A673 (cell line): ENCODE measurements around the gene NHS. TPM values are rescaled to one million over a fixed set of nuclear protein-coding genes. Genes with fewer than 3 reads are reported as not detected.

Experiments
- BruUV-seq: library from RNA; stranded (reverse); fragments of 400-500 nt; replicated peaks from 2 replicates; lab custom pipeline; 2021; lab: Mats Ljungman, UMichigan
- CTCF ChIA-PET: fragments of 300-600 bp; sonication (Branson Sonifier 250); formaldehyde crosslinking; loops from one replicate; lab custom pipeline; 2022; ENCODE audit warnings: antibody characterized with exemption; lab: Charles Lee
- POLR2A ChIA-PET: fragments of 300-600 bp; sonication (Branson Sonifier 250); formaldehyde crosslinking; loops from one replicate; lab custom pipeline; 2022; ENCODE audit warnings: antibody characterized with exemption; ENCODE audit not compliant: low non-redundant PET; lab: Charles Lee
- DNase-seq: peaks from one replicate; pipeline ENCODE4 v3.0.0-alpha.2; 2015; ENCODE audit warnings: low spot score
- H3K27ac ChIP-seq: fragments of 200-600 bp; sonication (generic); 2 replicates; pipeline ENCODE4 v1.5.1; 2016; ENCODE audit warnings: mixed run types, low read depth, mild to moderate bottlenecking, mixed read lengths, antibody characterized with exemption, low read length; ENCODE audit not compliant: poor library complexity, severe bottlenecking
- H3K27me3 ChIP-seq: fragments of 200-600 bp; sonication (generic); replicated peaks from 2 replicates; pipeline ENCODE4 v1.6.1; 2017; ENCODE audit warnings: mixed run types, low read depth, mild to moderate bottlenecking, mixed read lengths, antibody characterized with exemption, low read length; ENCODE audit not compliant: insufficient read depth, poor library complexity
- H3K36me3 ChIP-seq: fragments of 200-600 bp; sonication (generic); 2 replicates; pipeline ENCODE4 v1.6.1; 2016; ENCODE audit warnings: mixed run types, mild to moderate bottlenecking, mixed read lengths, antibody characterized with exemption, low read length; ENCODE audit not compliant: insufficient read depth, poor library complexity, severe bottlenecking
- H3K4me1 ChIP-seq: fragments of 200-600 bp; sonication (generic); 2 replicates; pipeline ENCODE4 v1.6.1; 2017; ENCODE audit warnings: mixed run types, mild to moderate bottlenecking, mixed read lengths, antibody characterized with exemption, low read length; ENCODE audit not compliant: insufficient read depth, poor library complexity, severe bottlenecking
- H3K4me3 ChIP-seq: fragments of 200-600 bp; sonication (generic); 2 replicates; pipeline ENCODE4 v1.5.1; 2016; ENCODE audit warnings: low read depth, mixed run types, mild to moderate bottlenecking, mixed read lengths, low read length; ENCODE audit not compliant: poor library complexity, severe bottlenecking
- H3K9me3 ChIP-seq: fragments of 200-600 bp; sonication (generic); 2 replicates; pipeline ENCODE4 v1.6.1; 2016; ENCODE audit warnings: mixed run types, low read depth, mild to moderate bottlenecking, mixed read lengths, antibody characterized with exemption, low read length; ENCODE audit not compliant: poor library complexity, severe bottlenecking
- EZH2 ChIP-seq: fragments of 200-600 bp; sonication (generic); IDR thresholded peaks from 2 replicates; pipeline ENCODE4 v1.6.1; 2017; ENCODE audit warnings: borderline replicate concordance, low read depth, mild to moderate bottlenecking, mixed read lengths, antibody characterized with exemption, low read length; ENCODE audit not compliant: poor library complexity, severe bottlenecking
- intact Hi-C: fragments of 100-400 bp; cut with micrococcal nuclease; formaldehyde crosslinking; loops from one replicate; pipeline ENCODE4 v1.10.0; 2022; ENCODE audit not compliant: unreplicated experiment
- total RNA-seq: library from RNA; stranded (reverse); gene quantifications from 2 replicates; pipeline ENCODE4 v1.2.3, GENCODE V29; 2021
- TF ChIP-seq, protein P1 (sequence below): fragments of 300-800, 200-600 bp; sonication (generic); conservative IDR thresholded peaks from 2 replicates; pipeline ENCODE4 v1.5.1; 2017; ENCODE audit warnings: low read depth, mild to moderate bottlenecking, antibody characterized with exemption, low read length, moderate library complexity, mixed read lengths

The NHS gene
- total RNA-seq, 1 experiment from 2014 or later, result 0.37 TPM

DNA sequence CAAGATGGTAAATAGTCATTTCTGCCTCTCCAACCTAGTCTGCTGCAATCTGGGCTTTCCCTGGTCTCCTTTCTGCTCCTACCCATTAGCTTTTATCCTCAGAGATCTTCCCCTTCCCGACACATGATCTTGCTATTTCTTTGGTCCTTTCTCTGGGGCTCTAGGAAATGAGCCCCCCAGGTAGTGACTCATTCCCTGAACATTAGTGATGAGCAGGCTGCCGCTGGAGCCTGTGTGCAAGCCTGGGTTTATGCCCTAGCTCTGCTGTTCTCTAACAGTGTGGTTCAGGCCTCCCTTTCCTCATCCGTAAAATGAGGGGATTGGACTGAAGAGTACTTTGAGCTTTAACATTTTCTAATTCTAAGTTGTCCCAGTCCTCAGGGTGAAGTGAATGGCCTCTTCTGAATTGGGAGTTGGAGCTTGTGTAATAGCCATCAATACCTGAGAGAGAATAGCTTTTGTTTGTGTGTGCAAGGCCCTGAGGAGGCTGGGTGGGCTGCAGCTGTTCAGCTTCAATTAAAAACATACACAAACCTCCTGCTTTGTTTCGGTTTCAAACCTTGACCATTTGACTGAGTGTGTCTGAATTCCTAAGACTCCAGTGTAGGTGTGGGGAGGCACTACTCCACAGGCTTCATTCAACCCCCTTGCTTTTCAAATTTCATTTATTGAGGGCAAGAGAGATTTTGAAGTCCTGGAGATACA lies 246.7 kb downstream of the NHS start:
- H3K4me1 ChIP-seq, result no peaks in the 10 kb centered on the region
- BruUV-seq, result no TSS peak
- CTCF ChIA-PET, result no interaction called here
- no peaks in the 10 kb centered on the region for H3K9me3 ChIP-seq
- H3K27ac ChIP-seq, result no peak overlapping the region
- POLR2A ChIA-PET, result no interaction called here
- no peak for TF ChIP-seq EZH2
- TF ChIP-seq, protein P1, sequence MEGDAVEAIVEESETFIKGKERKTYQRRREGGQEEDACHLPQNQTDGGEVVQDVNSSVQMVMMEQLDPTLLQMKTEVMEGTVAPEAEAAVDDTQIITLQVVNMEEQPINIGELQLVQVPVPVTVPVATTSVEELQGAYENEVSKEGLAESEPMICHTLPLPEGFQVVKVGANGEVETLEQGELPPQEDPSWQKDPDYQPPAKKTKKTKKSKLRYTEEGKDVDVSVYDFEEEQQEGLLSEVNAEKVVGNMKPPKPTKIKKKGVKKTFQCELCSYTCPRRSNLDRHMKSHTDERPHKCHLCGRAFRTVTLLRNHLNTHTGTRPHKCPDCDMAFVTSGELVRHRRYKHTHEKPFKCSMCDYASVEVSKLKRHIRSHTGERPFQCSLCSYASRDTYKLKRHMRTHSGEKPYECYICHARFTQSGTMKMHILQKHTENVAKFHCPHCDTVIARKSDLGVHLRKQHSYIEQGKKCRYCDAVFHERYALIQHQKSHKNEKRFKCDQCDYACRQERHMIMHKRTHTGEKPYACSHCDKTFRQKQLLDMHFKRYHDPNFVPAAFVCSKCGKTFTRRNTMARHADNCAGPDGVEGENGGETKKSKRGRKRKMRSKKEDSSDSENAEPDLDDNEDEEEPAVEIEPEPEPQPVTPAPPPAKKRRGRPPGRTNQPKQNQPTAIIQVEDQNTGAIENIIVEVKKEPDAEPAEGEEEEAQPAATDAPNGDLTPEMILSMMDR, result no peak
- H3K27me3 ChIP-seq, result no peaks in the 10 kb centered on the region
- intact Hi-C loops, result no loop called here
- no peak overlapping the region for H3K4me3 ChIP-seq
- H3K36me3 ChIP-seq, result no peaks in the 10 kb centered on the region
- DNase-seq, result no peak

DNA sequence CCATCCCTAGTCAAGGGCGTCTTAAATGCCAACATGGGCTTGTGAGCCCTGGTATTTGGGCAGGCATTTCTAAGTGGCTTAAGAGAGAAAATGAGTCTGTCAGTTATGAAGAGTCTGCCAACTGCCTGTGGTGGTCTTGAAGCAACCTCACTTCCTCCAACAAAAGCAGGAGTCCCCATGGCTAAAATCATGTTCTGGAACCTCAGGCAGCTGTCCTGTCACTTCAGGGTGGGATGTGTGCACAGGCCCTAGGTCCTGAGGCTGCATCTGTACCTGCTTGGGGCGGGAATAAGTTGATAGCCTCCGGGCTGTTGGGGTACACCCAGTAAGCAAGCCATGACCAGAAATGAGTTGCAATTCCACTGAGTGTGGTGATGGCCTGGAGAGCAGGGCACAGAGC lies 247.3 kb downstream of the NHS start:
- Histone ChIP-seq H3K36me3 (no peaks in the 10 kb centered on the region), H3K27ac (no peak overlapping the region), H3K4me3 (no peak overlapping the region), H3K4me1 (no peaks in the 10 kb centered on the region), H3K9me3 (no peaks in the 10 kb centered on the region), H3K27me3 (no peaks in the 10 kb centered on the region)
- ChIA-PET POLR2A (no interaction called here), CTCF (no interaction called here)
- no TSS peak for BruUV-seq
- DNase-seq, result no peak
- TF ChIP-seq EZH2, result no peak
- TF ChIP-seq, protein P1, result no peak
- intact Hi-C loops, result no loop called here

DNA sequence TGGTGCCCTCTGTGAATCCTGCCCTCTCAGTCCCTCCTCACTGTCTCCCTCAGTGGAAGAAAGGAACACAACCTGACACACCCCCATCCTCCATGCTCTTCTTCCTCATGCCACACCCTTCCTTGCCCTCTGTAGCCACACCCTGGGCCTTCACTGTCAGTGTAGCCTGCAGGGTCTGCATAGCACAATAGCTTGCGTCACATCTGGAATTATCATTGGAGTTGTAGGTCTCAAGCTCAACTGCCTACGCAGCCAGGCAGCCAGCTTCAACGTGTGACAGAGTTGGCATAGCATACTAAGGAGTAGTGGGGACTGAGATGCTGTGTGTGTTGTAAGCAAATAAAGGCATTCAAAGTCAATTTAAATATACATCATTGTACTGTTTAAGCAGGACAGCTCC lies 248.8 kb downstream of the NHS start:
- TF ChIP-seq, protein P1, result no peak
- TF ChIP-seq EZH2, result no peak
- Histone ChIP-seq H3K36me3 (no peaks in the 10 kb centered on the region), H3K27ac (no peak overlapping the region), H3K27me3 (no peaks in the 10 kb centered on the region), H3K4me3 (no peak overlapping the region), H3K9me3 (no peaks in the 10 kb centered on the region), H3K4me1 (no peaks in the 10 kb centered on the region)
- intact Hi-C loops, result no loop called here
- POLR2A ChIA-PET, result no interaction called here
- no TSS peak for BruUV-seq
- CTCF ChIA-PET, result no interaction called here
- no peak for DNase-seq
